CD4-positive, alpha-beta T cell (primary cell): ENCODE measurements around the gene MAP3K14. TPM values are rescaled to one million over a fixed set of nuclear protein-coding genes. Genes with fewer than 3 reads are reported as not detected.

Source experiments
- ATAC-seq: fragments of 200-7000 bp; cut with Tn5 transposase; one replicate; pipeline ENCODE4 v1.10.0; 2022; ENCODE audit warnings: mild to moderate bottlenecking; ENCODE audit not compliant: poor library complexity
- CTCF ChIA-PET: fragments of 350-600 bp; sonication (Branson Sonifier 250); formaldehyde crosslinking; loops from one replicate; lab custom pipeline; 2021; ENCODE audit warnings: antibody characterized with exemption, inconsistent platforms; lab: Charles Lee
- POLR2A ChIA-PET: fragments of 350-600 bp; sonication (Branson Sonifier 250); formaldehyde crosslinking; loops from one replicate; lab custom pipeline; 2021; ENCODE audit warnings: antibody characterized with exemption, inconsistent platforms; lab: Charles Lee
- DNase-seq, 14 experiments: peaks; one replicate each; pipeline ENCODE4 v3.0.0-alpha.2; 2013 to 2020; ENCODE audit warnings: mixed read lengths in 2 of 14
- H3K27ac ChIP-seq, 2 donors: one replicate each; pipeline versions ENCODE4 v1.5.1 to v1.7.0; 2013; ENCODE audit warnings: low read length in 2 of 2, low read depth in 1 of 2, mild to moderate bottlenecking in 1 of 2
- H3K27me3 ChIP-seq, 2 experiments: 1 replicate in 1 of 2; 2 replicates in 1 of 2; pipeline versions ENCODE4 v1.6.1 to v1.7.0; 2013; ENCODE audit warnings: low read length in 2 of 2, control low read depth in 1 of 2, mild to moderate bottlenecking in 1 of 2, moderate library complexity in 1 of 2; ENCODE audit not compliant: insufficient read depth in 2 of 2, control insufficient read depth in 1 of 2
- H3K36me3 ChIP-seq: one replicate; pipeline ENCODE4 v1.6.1; 2013; ENCODE audit warnings: low read length, control low read depth; ENCODE audit not compliant: insufficient read depth
- H3K4me1 ChIP-seq: one replicate; pipeline ENCODE4 v1.6.1; 2013; ENCODE audit warnings: low read length, control low read depth; ENCODE audit not compliant: insufficient read depth
- H3K4me3 ChIP-seq: one replicate; pipeline ENCODE4 v1.5.1; 2013; ENCODE audit warnings: mild to moderate bottlenecking, low read length, moderate library complexity
- H3K9me3 ChIP-seq, 2 experiments: 1 replicate in 1 of 2; 2 replicates in 1 of 2; pipeline versions ENCODE4 v1.6.1 to v1.7.0; 2013; ENCODE audit warnings: low read length in 2 of 2, mild to moderate bottlenecking in 2 of 2, control low read depth in 1 of 2, moderate library complexity in 1 of 2; ENCODE audit not compliant: control insufficient read depth in 1 of 2, insufficient read depth in 1 of 2
- H3K27ac Mint-ChIP-seq: one replicate; pipeline ENCODE4 v1.8.0; 2020; ENCODE audit warnings: mixed read lengths
- H3K27me3 Mint-ChIP-seq: one replicate; pipeline ENCODE4 v1.8.0; 2021; ENCODE audit warnings: mixed read lengths
- H3K36me3 Mint-ChIP-seq: one replicate; pipeline ENCODE4 v1.8.0; 2021; ENCODE audit warnings: low read depth, mixed read lengths
- H3K4me1 Mint-ChIP-seq: one replicate; pipeline ENCODE4 v1.8.0; 2021; ENCODE audit warnings: low read depth, mixed read lengths
- H3K4me3 Mint-ChIP-seq: one replicate; pipeline ENCODE4 v1.8.0; 2020; ENCODE audit warnings: mild to moderate bottlenecking, mixed read lengths
- H3K9me3 Mint-ChIP-seq: one replicate; pipeline ENCODE4 v1.8.0; 2020; ENCODE audit warnings: mixed read lengths
- CTCF ChIP-seq: fragments of 200-600 bp; IDR thresholded peaks from one replicate; pipeline ENCODE4 v1.8.0; 2022; ENCODE audit warnings: antibody characterized with exemption, mild to moderate bottlenecking
- intact Hi-C, 2 experiments: fragments of 100-400 bp; cut with DNase I in 1 of 2; cut with micrococcal nuclease in 1 of 2; formaldehyde crosslinking; loops; one replicate each; pipeline versions ENCODE4 v1.15.1 to v1.9.0; 2023 to 2025; cut with DNase I, micrococcal nuclease
- total RNA-seq, 174 experiments: library from RNA in 2 of 174; stranded (reverse) in 2 of 174; gene quantifications; one replicate each; pipeline ENCODE4 v1.2.3 and lab custom pipeline; 2021 to 2026

Gene MAP3K14
- total RNA-seq, 2 experiments from 2014 or later, result 41.4 to 46.5 TPM

GRCh38 chr17:45310380-45311324 is 6.2 kb downstream of the MAP3K14 start:
- H3K4me3 ChIP-seq, result no peak overlapping the region
- intact Hi-C loops, result no loop called here

GRCh38 chr17:45309400-45309799 is 7.4 kb downstream of the MAP3K14 start:
- Histone ChIP-seq H3K9me3 (no peaks in the 10 kb centered on the region), H3K27me3 (no peaks in the 10 kb centered on the region), H3K36me3 (peaks cover 35% of the 10 kb centered on the region), H3K27ac (no peak overlapping the region), H3K4me3 (no peak overlapping the region), H3K4me1 (peaks cover 86% of the 10 kb centered on the region)
- ChIA-PET POLR2A (interaction anchor here (4.6 kb wide), 1 partner anchor 7 kb away, joined by 32 read pairs; the partner anchor contains the start of gene MAP3K14), CTCF (interaction anchor here (1.3 kb wide), 1 partner anchor 8 kb away, joined by 4 read pairs; the partner anchor contains the start of gene MAP3K14)
- no peak for TF ChIP-seq CTCF
- no peaks in the 10 kb centered on the region for H3K9me3 Mint-ChIP-seq
- intact Hi-C loops, result no loop called here
- DNase-seq, result no peak
- H3K4me1 Mint-ChIP-seq, result peaks cover 85% of the 10 kb centered on the region
- H3K27me3 Mint-ChIP-seq, result no peaks in the 10 kb centered on the region
- peak overlapping the region; percentile 82 for H3K27ac Mint-ChIP-seq
- H3K4me3 Mint-ChIP-seq, result no peak overlapping the region
- H3K36me3 Mint-ChIP-seq, result peaks cover 40% of the 10 kb centered on the region
- ATAC-seq, result no peak

More at GRCh38 chr17:45310380-45311324, 6.2 kb downstream of the MAP3K14 start:
- Histone ChIP-seq H3K9me3 (no peaks in the 10 kb centered on the region), H3K27me3 (no peaks in the 10 kb centered on the region), H3K36me3 (peaks cover 33% of the 10 kb centered on the region), H3K27ac (peak overlapping the region; percentile 84 to 85), H3K4me1 (peaks cover 95% of the 10 kb centered on the region)
- peaks cover 36% of the 10 kb centered on the region for H3K36me3 Mint-ChIP-seq
- DNase-seq (no peak), ATAC-seq (no peak)
- H3K4me3 Mint-ChIP-seq, result peak overlapping the region; percentile 85
- CTCF ChIA-PET, result interaction anchor here (0.7 to 3.2 kb wide), 5 partner anchors 12 to 710 kb away, joined by 3 to 21 read pairs (median 5); partner anchors contain the start of gene ACBD4
- no peaks in the 10 kb centered on the region for H3K27me3 Mint-ChIP-seq
- POLR2A ChIA-PET, result interaction anchor here (1.1 to 3.5 kb wide), 7 partner anchors 8 to 85 kb away, joined by 3 to 23 read pairs (median 15); no protein-coding TSS in a partner anchor
- H3K9me3 Mint-ChIP-seq, result no peaks in the 10 kb centered on the region
- H3K27ac Mint-ChIP-seq, result peak overlapping the region; percentile 82
- H3K4me1 Mint-ChIP-seq, result peaks cover 90% of the 10 kb centered on the region
- TF ChIP-seq CTCF, result no peak

GRCh38 chr17:45308840-45309239 is 8.0 kb downstream of the MAP3K14 start:
- Histone ChIP-seq H3K27ac (no peak overlapping the region), H3K27me3 (no peaks in the 10 kb centered on the region), H3K36me3 (peaks cover 35% of the 10 kb centered on the region), H3K4me3 (no peak overlapping the region), H3K9me3 (no peaks in the 10 kb centered on the region), H3K4me1 (peaks cover 84% of the 10 kb centered on the region)
- Mint-ChIP-seq H3K4me3 (no peak overlapping the region), H3K27ac (peak overlapping the region; percentile 82), H3K36me3 (peaks cover 43% of the 10 kb centered on the region), H3K9me3 (no peaks in the 10 kb centered on the region), H3K4me1 (peaks cover 84% of the 10 kb centered on the region), H3K27me3 (no peaks in the 10 kb centered on the region)
- CTCF ChIA-PET, result interaction anchor here (1.3 to 3.1 kb wide), 2 partner anchors 8 to 31 kb away, joined by 4 to 17 read pairs; partner anchors contain the start of gene MAP3K14
- intact Hi-C loops, result no loop called here
- TF ChIP-seq CTCF, result no peak
- ATAC-seq (no peak), DNase-seq (no peak)
- POLR2A ChIA-PET, result interaction anchor here (4.6 kb wide), 1 partner anchor 8 kb away, joined by 32 read pairs; the partner anchor contains the start of gene MAP3K14
